CD4-positive, CD25-positive, alpha-beta regulatory T cell (primary cell): Measurements from ENCODE around the gene HCN4. TPM values are rescaled to one million over a fixed set of nuclear protein-coding genes. Genes with fewer than 3 reads are reported as not detected.

Experiments
- ATAC-seq, 2 donors: fragments of 150-1000 bp; cut with Tn5 transposase; one replicate each; pipeline ENCODE4 v1.10.0; 2021; ENCODE audit warnings: low read depth in 2 of 2, moderate number of reproducible peaks in 2 of 2, moderate library complexity in 1 of 2
- DNase-seq, 3 donors: peaks; one replicate each; pipeline versions ENCODE4 v3.0.0 to v3.0.0-alpha.2; 2012 to 2022; ENCODE audit warnings: mixed read lengths in 1 of 3
- H3K27ac ChIP-seq: one replicate; pipeline ENCODE4 v1.7.0; 2013; ENCODE audit warnings: mild to moderate bottlenecking, low read length; ENCODE audit not compliant: insufficient read depth, poor library complexity, severe bottlenecking
- H3K27me3 ChIP-seq: one replicate; pipeline ENCODE4 v1.7.0; 2013; ENCODE audit warnings: low read length; ENCODE audit not compliant: control insufficient read depth, insufficient read depth
- H3K36me3 ChIP-seq: one replicate; pipeline ENCODE4 v1.7.0; 2013; ENCODE audit warnings: mild to moderate bottlenecking, low read length, moderate library complexity; ENCODE audit not compliant: control insufficient read depth, insufficient read depth
- H3K4me1 ChIP-seq: 2 replicates; pipeline ENCODE4 v1.7.0; 2013; ENCODE audit warnings: mild to moderate bottlenecking, low read length; ENCODE audit not compliant: insufficient read depth, control insufficient read depth, poor library complexity, severe bottlenecking
- H3K4me3 ChIP-seq: one replicate; pipeline ENCODE4 v1.7.0; 2013; ENCODE audit warnings: low read depth, mild to moderate bottlenecking, low read length, moderate library complexity
- H3K9me3 ChIP-seq, 2 experiments: 1 replicate in 1 of 2; 2 replicates in 1 of 2; pipeline ENCODE4 v1.7.0; 2013; ENCODE audit warnings: low read length in 2 of 2, mild to moderate bottlenecking in 1 of 2, moderate library complexity in 1 of 2; ENCODE audit not compliant: control insufficient read depth in 2 of 2
- H3K27ac Mint-ChIP-seq, 3 donors: one replicate each; pipeline ENCODE4 v1.8.0; 2020 to 2022; ENCODE audit warnings: mild to moderate bottlenecking in 3 of 3, mixed read lengths in 3 of 3, moderate library complexity in 2 of 3
- H3K27me3 Mint-ChIP-seq: one replicate; pipeline ENCODE4 v1.8.0; 2022; ENCODE audit warnings: mild to moderate bottlenecking, mixed read lengths
- H3K36me3 Mint-ChIP-seq: one replicate; pipeline ENCODE4 v1.8.0; 2020; ENCODE audit warnings: mixed read lengths
- H3K4me1 Mint-ChIP-seq, 4 donors: one replicate each; pipeline ENCODE4 v1.8.0; 2020 to 2022; ENCODE audit warnings: mixed read lengths in 4 of 4, mild to moderate bottlenecking in 1 of 4
- H3K4me3 Mint-ChIP-seq, 4 donors: one replicate each; pipeline ENCODE4 v1.8.0; 2020 to 2022; ENCODE audit warnings: mild to moderate bottlenecking in 4 of 4, mixed read lengths in 4 of 4, moderate library complexity in 3 of 4
- H3K9me3 Mint-ChIP-seq, 7 donors: one replicate each; pipeline ENCODE4 v1.8.0; 2020 to 2022; ENCODE audit warnings: mixed read lengths in 7 of 7, mild to moderate bottlenecking in 3 of 7, moderate library complexity in 2 of 7
- polyA plus RNA-seq, 4 donors: library from polyadenylated mRNA; unstranded; fragments of 300-500 nt; fragmentation: Illumina TruSeq; gene quantifications; one replicate each; pipeline ENCODE4 v1.2.3, GENCODE V29; 2021
- total RNA-seq: library from RNA; stranded (reverse); gene quantifications from one replicate; pipeline ENCODE4 v1.2.3, GENCODE V29; 2022

HCN4 gene
- total and polyA plus RNA-seq, 5 donors from 2014 or later: not detected

DNA sequence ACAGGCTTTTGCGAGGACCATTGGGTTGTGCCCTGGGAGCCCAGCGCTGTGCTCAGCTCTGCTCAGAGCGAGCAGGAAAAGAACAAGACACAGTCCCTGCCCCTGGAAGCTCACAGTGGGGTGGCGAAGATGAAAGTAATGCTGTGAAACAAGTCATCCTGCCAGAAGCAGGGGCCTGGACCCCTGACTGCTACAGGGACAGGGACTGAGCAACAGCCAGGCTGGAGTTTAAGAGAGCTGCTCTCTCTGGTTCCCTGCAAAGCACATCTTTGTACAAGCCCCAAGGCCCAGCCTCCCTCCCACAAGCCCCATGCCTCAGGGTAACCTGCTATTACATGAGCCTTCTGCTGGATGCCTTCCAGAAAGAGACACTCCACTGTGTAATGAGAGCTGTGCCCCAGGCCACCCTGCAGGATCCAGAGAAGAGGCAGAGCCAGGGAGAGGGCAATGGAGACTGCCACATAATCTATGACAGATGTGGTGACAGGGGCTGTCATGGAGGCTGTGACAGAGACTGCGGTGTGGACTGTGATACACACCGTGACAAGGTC lies 7.1 kb upstream of the HCN4 start:
- H3K27ac ChIP-seq: no peak overlapping the region
- no peak overlapping the region for H3K4me3 ChIP-seq
- Mint-ChIP-seq H3K27ac (peak overlapping the region in 1 of 3 donors; percentile 26), H3K4me1 (no peaks in the 10 kb centered on the region), H3K9me3 (peaks cover 0 to 9% (median 4%) of the 10 kb centered on the region in 7 donors), H3K4me3 (no peak overlapping the region), H3K27me3 (peaks cover 22% of the 10 kb centered on the region), H3K36me3 (no peaks in the 10 kb centered on the region)
- H3K4me1 ChIP-seq: no peaks in the 10 kb centered on the region
- H3K36me3 ChIP-seq: no peaks in the 10 kb centered on the region
- H3K9me3 ChIP-seq: no peaks in the 10 kb centered on the region
- peaks cover 7% of the 10 kb centered on the region for H3K27me3 ChIP-seq
- no peak for DNase-seq
- ATAC-seq: no peak

DNA sequence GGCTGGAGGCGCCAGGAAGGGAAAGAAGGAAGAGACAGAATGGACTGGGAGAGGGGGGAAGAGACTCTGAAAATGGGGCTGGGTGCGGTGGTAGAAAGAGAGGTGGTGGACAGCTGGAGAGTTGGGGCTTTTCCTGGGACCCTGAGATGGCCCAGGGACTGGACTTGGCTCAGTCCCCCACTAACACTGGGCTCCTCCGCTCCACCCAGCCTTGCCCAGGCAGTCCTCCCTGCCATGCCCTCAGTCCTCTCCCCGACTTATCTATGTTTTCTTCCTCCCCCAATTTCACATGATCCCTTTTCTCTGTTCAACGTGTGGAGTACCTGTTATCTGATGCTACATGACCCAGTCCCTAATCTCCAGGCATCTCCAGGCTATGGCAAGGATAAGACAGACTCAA lies 6.3 kb upstream of the HCN4 start:
- H3K4me1 Mint-ChIP-seq: no peaks in the 10 kb centered on the region
- H3K27ac Mint-ChIP-seq: no peak overlapping the region
- H3K27me3 ChIP-seq: peaks cover 11% of the 10 kb centered on the region

DNA sequence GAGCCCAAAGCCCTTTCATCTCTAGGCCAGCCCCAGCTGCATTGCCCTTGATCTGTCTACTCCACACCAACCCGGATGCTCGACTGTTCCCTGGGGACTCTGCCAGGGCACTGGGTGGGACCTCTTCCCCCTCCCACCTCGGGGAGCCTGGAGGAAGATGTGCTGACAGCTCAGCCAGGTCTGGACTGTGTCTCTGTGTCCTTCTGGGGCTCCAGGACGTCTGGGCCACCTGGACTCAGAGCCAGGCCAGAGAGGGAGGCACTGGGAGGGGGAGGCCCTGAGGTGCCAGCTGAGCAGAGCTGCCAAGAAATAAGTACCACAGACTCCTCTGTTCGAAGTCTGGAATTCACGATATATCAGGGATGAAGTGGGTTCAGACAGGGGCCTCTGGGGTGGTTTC lies 5.8 kb upstream of the HCN4 start:
- Histone ChIP-seq H3K27ac (no peak overlapping the region), H3K27me3 (peaks cover 11% of the 10 kb centered on the region), H3K36me3 (no peaks in the 10 kb centered on the region), H3K4me3 (no peak overlapping the region), H3K4me1 (no peaks in the 10 kb centered on the region), H3K9me3 (no peaks in the 10 kb centered on the region)
- H3K4me1 Mint-ChIP-seq: peaks cover 0 to 2% (median 0%) of the 10 kb centered on the region in 4 donors
- H3K9me3 Mint-ChIP-seq: peaks cover 0 to 4% (median 0%) of the 10 kb centered on the region in 7 donors
- no peak overlapping the region for H3K27ac Mint-ChIP-seq
- peaks cover 26% of the 10 kb centered on the region for H3K27me3 Mint-ChIP-seq
- ATAC-seq (no peak), DNase-seq (no peak)
- no peaks in the 10 kb centered on the region for H3K36me3 Mint-ChIP-seq
- no peak overlapping the region for H3K4me3 Mint-ChIP-seq

More for the DNA sequence above, 6.3 kb upstream of the HCN4 start:
- H3K4me3 Mint-ChIP-seq: no peak overlapping the region
- H3K4me3 ChIP-seq: no peak overlapping the region
- H3K36me3 ChIP-seq: no peaks in the 10 kb centered on the region
- H3K9me3 Mint-ChIP-seq: peaks cover 0 to 4% (median 0%) of the 10 kb centered on the region in 7 donors
- H3K27me3 Mint-ChIP-seq: peaks cover 26% of the 10 kb centered on the region
- DNase-seq: no peak
- H3K36me3 Mint-ChIP-seq: no peaks in the 10 kb centered on the region
- no peak overlapping the region for H3K27ac ChIP-seq
- H3K9me3 ChIP-seq: no peaks in the 10 kb centered on the region
- H3K4me1 ChIP-seq: no peaks in the 10 kb centered on the region
- no peak for ATAC-seq

DNA sequence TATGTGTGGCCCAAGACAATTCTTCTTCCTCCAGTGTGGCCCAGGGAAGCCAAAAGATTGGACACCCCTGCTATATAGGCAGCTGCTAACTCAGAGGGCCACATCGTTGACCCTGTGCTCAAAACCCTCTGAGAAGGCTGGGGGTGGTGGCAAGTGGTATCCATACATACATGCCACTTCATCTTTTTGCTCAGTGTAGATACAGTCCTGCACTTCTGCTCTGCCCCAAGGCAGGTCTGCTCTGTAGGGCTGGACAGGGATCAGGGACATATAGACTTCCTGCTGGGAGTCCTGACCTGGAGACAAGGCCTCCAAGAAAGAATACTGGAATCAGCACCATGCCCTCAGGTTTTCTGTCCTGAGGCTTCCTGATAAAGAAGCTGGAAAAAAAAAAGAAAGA lies 4.5 kb upstream of the HCN4 start:
- H3K4me3 Mint-ChIP-seq: no peak overlapping the region
- H3K4me3 ChIP-seq: no peak overlapping the region
- ATAC-seq (no peak), DNase-seq (no peak)
- no peaks in the 10 kb centered on the region for H3K36me3 ChIP-seq
- H3K27me3 Mint-ChIP-seq: peaks cover 31% of the 10 kb centered on the region
- peaks cover 0 to 4% (median 0%) of the 10 kb centered on the region in 7 donors for H3K9me3 Mint-ChIP-seq
- H3K9me3 ChIP-seq: no peaks in the 10 kb centered on the region
- H3K27ac Mint-ChIP-seq: no peak overlapping the region
- no peaks in the 10 kb centered on the region for H3K36me3 Mint-ChIP-seq
- no peaks in the 10 kb centered on the region for H3K4me1 ChIP-seq
- peaks cover 11% of the 10 kb centered on the region for H3K27me3 ChIP-seq
- peaks cover 0 to 2% (median 0%) of the 10 kb centered on the region in 4 donors for H3K4me1 Mint-ChIP-seq
- H3K27ac ChIP-seq: no peak overlapping the region

DNA sequence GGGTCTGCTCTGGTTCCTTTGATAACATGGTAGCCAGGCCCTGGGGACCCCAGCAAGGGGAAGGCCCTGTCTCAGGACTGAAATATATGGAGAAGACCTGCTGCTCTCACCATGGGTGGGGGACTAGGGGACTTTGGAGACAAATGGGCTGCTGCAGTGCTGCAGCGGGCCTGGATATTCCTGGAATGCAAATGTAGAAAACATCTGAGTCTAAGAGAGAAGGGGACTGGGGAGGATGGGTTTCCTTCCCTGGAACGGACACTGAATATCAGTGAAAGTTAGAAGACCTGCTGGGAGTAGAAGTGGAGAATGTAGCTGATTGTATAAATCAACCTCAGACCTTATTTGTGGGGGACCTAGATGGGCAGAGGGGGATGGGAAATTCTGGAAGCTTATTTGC lies 3.1 kb upstream of the HCN4 start:
- peaks cover 0 to 2% (median 0%) of the 10 kb centered on the region in 4 donors for H3K4me1 Mint-ChIP-seq
- H3K9me3 Mint-ChIP-seq: peaks cover 0 to 1% (median 0%) of the 10 kb centered on the region in 7 donors
- peaks cover 36% of the 10 kb centered on the region for H3K27me3 Mint-ChIP-seq
- Histone ChIP-seq H3K27me3 (peaks cover 11% of the 10 kb centered on the region), H3K27ac (no peak overlapping the region), H3K4me3 (no peak overlapping the region), H3K4me1 (no peaks in the 10 kb centered on the region), H3K9me3 (no peaks in the 10 kb centered on the region), H3K36me3 (no peaks in the 10 kb centered on the region)
- no peaks in the 10 kb centered on the region for H3K36me3 Mint-ChIP-seq
- DNase-seq (no peak), ATAC-seq (no peak)
- no peak overlapping the region for H3K27ac Mint-ChIP-seq
- no peak overlapping the region for H3K4me3 Mint-ChIP-seq

DNA sequence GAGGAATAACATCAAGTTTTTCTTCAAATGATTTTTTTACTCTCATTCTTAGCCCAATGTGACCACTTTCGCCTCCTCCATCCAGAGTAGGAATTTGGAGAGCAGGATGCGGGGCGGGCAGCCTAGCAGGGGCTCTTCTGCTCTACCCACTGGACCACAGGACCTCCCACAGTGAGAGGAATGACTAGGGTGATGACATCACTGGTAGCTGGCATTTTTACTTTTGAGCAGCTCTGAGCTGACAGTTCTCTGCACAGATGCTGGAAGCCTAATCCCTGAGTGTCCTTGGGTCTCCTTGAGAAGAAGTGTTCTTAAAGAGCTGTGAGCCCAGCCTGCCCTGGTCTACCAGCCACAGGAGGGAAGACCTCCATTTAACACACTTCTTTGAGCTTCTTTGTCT lies 1.4 kb upstream of the HCN4 start:
- H3K4me1 ChIP-seq: no peaks in the 10 kb centered on the region
- no peak for DNase-seq
- peaks cover 11% of the 10 kb centered on the region for H3K27me3 ChIP-seq
- Mint-ChIP-seq H3K4me1 (peaks cover 0 to 2% (median 0%) of the 10 kb centered on the region in 4 donors), H3K36me3 (no peaks in the 10 kb centered on the region), H3K4me3 (no peak overlapping the region), H3K27ac (no peak overlapping the region), H3K9me3 (peaks cover 0 to 4% (median 0%) of the 10 kb centered on the region in 7 donors), H3K27me3 (peaks cover 53% of the 10 kb centered on the region)
- H3K27ac ChIP-seq: no peak overlapping the region
- H3K9me3 ChIP-seq: no peaks in the 10 kb centered on the region
- H3K4me3 ChIP-seq: no peak overlapping the region
- no peaks in the 10 kb centered on the region for H3K36me3 ChIP-seq
- no peak for ATAC-seq

DNA sequence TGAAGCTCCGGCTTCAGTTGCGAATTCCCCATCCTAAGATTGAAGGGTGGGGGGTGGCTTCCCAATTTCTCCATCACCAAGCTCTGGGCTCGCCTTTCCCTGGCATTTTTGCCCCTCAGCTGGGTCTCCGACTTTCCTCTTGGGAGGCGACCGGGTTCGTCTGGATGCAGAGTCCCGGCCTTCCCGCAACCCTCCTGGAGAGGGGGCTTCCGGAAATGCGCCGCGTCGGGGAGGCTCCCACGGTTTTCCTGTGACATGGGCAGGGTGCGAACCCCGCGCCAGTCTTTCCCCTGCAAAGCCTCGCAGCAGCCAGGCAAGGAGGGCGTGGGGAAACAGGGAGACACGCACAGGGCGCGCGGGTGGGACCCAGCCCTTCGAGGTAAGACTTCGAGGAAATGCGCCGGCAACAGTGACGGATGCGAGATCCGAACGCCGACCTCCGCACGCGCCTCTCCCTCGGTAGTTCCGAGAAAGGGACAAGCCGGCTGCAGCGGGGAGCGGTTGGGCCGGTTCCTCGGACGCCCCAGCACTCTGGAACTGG lies 466 bp upstream of the HCN4 start:
- DNase-seq (peak in 1 of 3 donors; percentile 10), ATAC-seq (no peak)
- Histone ChIP-seq H3K4me3 (no peak overlapping the region), H3K27ac (no peak overlapping the region), H3K4me1 (no peaks in the 10 kb centered on the region), H3K27me3 (peaks cover 11% of the 10 kb centered on the region), H3K9me3 (no peaks in the 10 kb centered on the region), H3K36me3 (no peaks in the 10 kb centered on the region)
- peaks cover 0 to 2% (median 0%) of the 10 kb centered on the region in 4 donors for H3K4me1 Mint-ChIP-seq
- no peak overlapping the region for H3K27ac Mint-ChIP-seq
- H3K4me3 Mint-ChIP-seq: no peak overlapping the region
- peaks cover 61% of the 10 kb centered on the region for H3K27me3 Mint-ChIP-seq
- H3K9me3 Mint-ChIP-seq: peaks cover 0 to 4% (median 0%) of the 10 kb centered on the region in 7 donors
- H3K36me3 Mint-ChIP-seq: no peaks in the 10 kb centered on the region
